Astrocyte of the spinal cord (primary cell): ENCODE measurements around the gene BAZ2B.

ENCODE experiments used
- DNase-seq: peaks from one replicate; pipeline ENCODE4 v3.0.0; 2011; ENCODE audit warnings: low read depth, low spot score
- H3K4me3 ChIP-seq: 2 replicates; pipeline ENCODE4 v1.5.1; 2011; ENCODE audit warnings: low read depth, mild to moderate bottlenecking, low read length, moderate library complexity
- in situ Hi-C: cut with HindIII; loops from 2 replicates; pipeline ENCODE4 v1.10.0; 2017; ENCODE audit warnings: low sequenced_read_pairs
- TF ChIP-seq, protein P1 (sequence below): IDR thresholded peaks from 2 replicates; pipeline ENCODE4 v1.5.1; 2012; ENCODE audit warnings: low read depth, mild to moderate bottlenecking, low read length, inconsistent platforms

Gene BAZ2B

DNA sequence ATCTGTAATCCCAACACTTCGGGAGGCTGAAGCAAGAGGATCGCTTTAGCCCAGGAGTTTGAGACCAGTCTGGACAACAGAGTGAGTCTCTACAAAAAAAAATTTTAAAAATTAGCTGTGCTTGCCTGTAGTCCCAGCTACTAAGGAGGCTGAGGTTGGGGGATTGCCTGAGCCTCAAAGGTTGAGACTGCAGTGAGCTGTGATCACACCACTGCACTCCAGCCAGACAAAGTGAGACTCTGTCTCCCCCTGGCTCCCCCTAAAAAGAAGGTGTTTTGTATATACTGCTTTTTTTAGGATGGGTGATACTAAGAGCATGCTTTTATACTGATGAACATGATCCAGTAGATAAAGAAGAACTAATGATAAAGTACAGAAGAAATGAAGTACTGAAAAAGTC is 145.0 kb downstream of the BAZ2B start:
- in situ Hi-C loops = no loop called here
- DNase-seq = no peak
- TF ChIP-seq, protein P1, sequence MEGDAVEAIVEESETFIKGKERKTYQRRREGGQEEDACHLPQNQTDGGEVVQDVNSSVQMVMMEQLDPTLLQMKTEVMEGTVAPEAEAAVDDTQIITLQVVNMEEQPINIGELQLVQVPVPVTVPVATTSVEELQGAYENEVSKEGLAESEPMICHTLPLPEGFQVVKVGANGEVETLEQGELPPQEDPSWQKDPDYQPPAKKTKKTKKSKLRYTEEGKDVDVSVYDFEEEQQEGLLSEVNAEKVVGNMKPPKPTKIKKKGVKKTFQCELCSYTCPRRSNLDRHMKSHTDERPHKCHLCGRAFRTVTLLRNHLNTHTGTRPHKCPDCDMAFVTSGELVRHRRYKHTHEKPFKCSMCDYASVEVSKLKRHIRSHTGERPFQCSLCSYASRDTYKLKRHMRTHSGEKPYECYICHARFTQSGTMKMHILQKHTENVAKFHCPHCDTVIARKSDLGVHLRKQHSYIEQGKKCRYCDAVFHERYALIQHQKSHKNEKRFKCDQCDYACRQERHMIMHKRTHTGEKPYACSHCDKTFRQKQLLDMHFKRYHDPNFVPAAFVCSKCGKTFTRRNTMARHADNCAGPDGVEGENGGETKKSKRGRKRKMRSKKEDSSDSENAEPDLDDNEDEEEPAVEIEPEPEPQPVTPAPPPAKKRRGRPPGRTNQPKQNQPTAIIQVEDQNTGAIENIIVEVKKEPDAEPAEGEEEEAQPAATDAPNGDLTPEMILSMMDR = no peak
- H3K4me3 ChIP-seq = no peak overlapping the region

- TF ChIP-seq, protein P1 = no peak
- no peak overlapping the region for H3K4me3 ChIP-seq
- in situ Hi-C loops = no loop called here
- no peak for DNase-seq
Measured at GRCh38 chr2:159468257-159468656, 148.1 kb downstream of the BAZ2B start.

GRCh38 chr2:159462961-159463360 is 153.4 kb downstream of the BAZ2B start:
- H3K4me3 ChIP-seq = no peak overlapping the region
- TF ChIP-seq, protein P1 = no peak
- in situ Hi-C loops = no loop called here
- no peak for DNase-seq

DNA sequence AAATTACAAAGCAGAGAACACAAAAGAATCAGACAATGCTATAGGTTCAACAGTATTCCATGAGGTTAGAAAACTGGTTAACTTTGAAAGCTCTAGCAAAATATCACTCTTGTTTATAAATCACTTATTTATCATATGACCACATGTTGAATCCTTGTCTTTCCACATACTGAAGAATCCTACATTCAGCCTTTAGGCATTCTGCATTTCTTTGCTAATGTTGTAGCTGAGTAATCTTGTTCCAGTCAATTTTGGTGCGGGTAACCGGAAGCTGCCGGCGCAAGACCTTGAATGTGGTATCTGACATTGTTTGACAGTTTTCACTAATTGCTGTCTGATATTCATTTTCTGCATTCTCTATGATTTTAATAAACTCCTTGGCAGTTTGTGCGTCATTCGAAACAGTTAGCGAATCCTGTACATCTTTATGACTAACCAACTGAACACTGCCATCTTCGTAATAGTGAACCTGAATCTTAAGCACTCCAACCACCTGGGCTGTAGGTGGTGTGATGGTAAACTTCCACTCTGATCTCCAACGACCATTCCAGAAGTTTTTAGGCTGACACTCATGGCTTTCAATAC is 154.1 kb downstream of the BAZ2B start:
- in situ Hi-C loops = no loop called here
- no peak for DNase-seq
- no peak overlapping the region for H3K4me3 ChIP-seq
- TF ChIP-seq, protein P1 = no peak

DNA sequence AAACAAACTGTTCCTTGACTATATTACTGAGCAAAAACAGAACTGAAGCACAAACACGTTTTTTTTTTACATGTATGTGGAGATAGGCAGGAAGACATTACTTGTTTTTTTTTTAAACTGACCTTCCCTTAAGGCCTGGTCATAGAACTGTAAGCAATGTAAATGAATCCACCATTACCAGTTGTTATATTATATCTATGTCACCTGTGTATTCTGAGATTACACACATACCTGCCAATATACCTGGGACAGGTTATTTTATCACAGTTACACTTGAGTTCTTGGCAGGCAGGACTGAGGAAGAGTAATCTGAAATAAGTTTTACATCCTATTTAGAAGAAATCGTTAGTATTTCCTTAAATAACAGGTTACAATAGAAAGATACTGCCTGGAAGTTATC is 155.3 kb downstream of the BAZ2B start:
- TF ChIP-seq, protein P1 = no peak

GRCh38 chr2:159460227-159460626 is 156.1 kb downstream of the BAZ2B start:
- TF ChIP-seq, protein P1 = no peak
- DNase-seq = no peak
- in situ Hi-C loops = no loop called here
- H3K4me3 ChIP-seq = no peak overlapping the region

More for the DNA sequence above, 155.3 kb downstream of the BAZ2B start:
- H3K4me3 ChIP-seq = no peak overlapping the region
- in situ Hi-C loops = no loop called here
- no peak for DNase-seq
